GM19452 (cell line): ENCODE results near the gene IFNE.

Experiments
- ATAC-seq: cut with Tn5 transposase; IDR thresholded peaks from one replicate; pipeline ENCODE4 v1.9.1; 2021; ENCODE audit not compliant: unreplicated experiment

IFNE gene, protein sequence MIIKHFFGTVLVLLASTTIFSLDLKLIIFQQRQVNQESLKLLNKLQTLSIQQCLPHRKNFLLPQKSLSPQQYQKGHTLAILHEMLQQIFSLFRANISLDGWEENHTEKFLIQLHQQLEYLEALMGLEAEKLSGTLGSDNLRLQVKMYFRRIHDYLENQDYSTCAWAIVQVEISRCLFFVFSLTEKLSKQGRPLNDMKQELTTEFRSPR

DNA sequence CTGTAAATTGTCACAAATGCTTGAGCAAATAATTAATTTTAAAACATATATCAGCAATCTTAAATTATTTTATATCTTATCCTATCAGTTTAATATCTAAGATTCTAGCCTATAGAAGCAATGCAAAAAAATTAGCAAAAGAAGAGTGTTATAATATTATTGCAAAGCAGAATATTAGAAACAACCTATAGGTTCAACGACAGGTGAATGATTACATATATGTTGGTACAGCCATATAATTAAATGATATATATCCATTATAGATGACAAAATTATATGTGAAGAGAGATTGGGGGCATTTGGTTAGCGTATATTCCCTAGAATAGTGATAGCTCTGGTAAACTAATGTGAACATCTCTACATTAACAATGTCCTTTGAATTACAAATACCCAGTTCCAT is at the start of gene IFNE:
IFNE (minus strand) TSS at position 101 of the 400 bp plus-strand sequence. CDS start 619 bp downstream, outside the sequence.
- ATAC-seq: no peak

GRCh38 chr9:21528123-21528808 is 46.2 kb upstream of the IFNE start:
- no peak for ATAC-seq

GRCh38 chr9:21527579-21527978 is 45.5 kb upstream of the IFNE start:
- ATAC-seq: no peak

DNA sequence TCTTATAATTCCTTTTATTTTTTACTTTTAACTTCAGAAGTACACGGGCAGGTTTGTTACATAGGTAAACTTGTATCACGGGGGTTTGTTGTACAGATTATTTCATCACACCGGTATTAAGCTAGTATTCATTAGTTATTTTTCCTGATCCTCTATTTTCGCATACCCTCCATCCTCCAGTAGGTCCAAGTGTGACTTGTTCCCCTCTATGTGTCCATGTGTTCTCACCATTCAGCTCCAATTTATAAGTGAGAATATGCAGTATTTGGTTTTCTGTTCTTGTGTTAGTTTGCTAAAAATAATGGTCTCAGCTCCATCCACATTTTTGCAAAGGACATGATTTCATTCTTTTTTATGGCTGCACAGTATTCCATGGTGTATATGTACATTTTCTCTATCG is 43.1 kb upstream of the IFNE start:
- ATAC-seq: no peak

DNA sequence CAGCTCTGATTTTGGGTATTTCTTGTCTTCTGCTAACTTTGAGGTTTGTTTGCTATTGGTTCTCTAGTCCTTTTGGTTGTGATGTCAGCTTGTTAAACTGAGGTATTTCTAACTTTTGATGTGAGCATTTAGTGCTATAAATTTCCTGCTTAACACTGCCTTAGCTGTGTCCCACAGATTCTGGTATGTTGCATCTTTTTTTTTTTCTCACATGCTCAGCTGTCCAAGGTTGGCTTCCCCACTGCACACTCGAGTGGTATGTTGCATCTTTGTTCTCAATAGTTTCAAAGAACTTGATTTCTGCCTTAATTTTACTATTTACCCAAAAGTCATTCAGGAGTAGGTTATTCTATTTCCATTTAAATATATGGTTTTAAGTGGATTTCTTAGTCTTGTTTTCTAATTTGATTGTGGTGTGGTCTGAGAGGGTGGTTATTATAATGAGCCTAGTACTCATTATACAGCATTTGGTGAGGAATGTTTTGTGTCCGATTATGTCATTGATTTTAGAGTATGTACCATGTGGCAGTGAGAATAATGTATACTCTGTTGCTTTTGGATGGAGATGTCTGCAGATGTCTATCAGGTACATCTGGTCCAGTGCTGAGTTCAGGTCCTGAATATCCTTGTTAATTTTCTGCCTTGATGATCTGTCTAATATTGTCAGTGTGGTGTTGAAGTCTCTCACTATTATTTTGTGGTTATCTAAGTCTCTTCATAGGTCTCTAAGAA is 42.2 kb upstream of the IFNE start:
- no peak for ATAC-seq

GRCh38 chr9:21523021-21524014 is 41.2 kb upstream of the IFNE start:
- no peak for ATAC-seq

- no peak for ATAC-seq
Observed at GRCh38 chr9:21522348-21522747, 40.2 kb upstream of the IFNE start.

DNA sequence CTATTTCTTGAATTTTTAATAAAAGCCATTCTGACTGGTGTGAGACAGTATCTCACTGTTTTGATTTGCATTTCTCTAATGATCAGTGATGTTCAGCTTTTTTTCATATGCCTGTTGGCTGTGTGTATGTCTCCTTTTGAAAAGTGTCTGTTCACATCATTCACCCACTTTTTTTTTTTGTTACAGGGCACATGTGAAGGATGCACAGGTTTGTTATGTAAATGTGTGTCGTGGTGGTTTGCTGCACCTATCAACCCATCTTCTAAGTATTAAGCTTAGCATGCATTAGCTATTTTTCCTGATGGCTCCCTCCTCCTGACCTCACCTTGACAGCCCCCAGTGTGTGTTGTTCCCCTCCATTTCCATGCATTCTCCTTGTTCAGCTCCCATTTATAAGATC is 39.3 kb upstream of the IFNE start:
- ATAC-seq: no peak

GRCh38 chr9:21520501-21521228 is 38.6 kb upstream of the IFNE start:
- ATAC-seq: no peak

DNA sequence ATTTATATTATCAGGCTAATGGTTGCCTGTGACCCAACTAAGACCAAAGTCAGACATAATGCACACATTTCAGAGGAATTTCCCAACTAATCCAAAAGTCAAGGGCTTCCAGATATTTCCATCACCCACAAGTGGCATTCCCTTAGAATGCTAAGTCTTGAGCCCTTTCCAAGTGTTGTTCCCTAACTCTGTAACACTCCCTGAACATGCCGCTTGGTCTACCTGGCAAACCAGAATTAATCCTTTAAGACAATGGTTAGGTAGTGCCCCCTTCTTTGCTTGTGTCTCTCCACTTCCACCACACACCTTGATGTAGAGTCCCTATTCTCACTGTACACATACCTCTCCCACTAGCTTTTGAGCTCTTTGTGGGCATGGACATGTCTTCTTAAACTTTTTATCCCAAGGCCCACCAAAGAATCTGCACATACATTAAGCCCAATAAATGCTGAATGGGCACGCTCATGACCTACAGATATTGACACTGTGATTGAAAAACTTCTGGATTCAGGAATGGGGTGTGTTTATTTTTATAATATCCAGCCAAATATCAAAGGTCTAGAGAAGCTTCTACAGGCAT is 37.8 kb upstream of the IFNE start:
- ATAC-seq: no peak

- no peak for ATAC-seq
Observed at GRCh38 chr9:21516796-21517195, 34.7 kb upstream of the IFNE start.

DNA sequence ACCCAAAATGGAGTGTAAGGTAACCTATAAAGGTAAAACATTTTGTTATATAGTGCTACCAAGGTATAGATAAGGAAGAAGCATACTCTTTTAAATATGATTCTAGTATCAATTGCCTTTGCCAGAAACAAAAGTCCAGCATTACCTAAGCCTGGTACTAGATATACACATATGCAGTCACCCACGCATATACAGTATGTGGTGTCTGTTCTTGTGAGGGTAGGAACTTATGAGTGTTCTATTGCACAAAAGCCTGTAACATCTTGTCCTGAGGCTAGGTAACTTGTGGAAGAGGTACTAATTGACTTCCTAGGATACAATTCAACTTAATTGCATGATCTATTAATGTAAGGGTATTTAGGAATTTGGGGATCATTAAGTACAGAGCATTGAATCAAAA is 31.3 kb upstream of the IFNE start:
- no peak for ATAC-seq

- no peak for ATAC-seq
Observed at GRCh38 chr9:21510806-21511205, 28.7 kb upstream of the IFNE start.

DNA sequence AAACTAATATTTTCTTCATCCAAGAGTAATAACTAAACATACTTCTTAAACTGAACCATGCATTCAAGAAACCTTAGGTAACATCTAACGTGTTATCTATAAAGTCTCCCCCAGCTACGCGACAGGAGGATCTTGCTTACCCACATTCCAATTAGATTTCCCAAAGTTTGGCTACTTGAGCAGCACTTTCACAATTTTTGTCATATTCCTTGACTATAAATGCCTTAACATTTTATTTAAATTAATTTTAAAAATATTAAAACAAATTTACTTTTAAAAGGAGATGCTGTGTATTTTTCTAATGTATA is 25.3 kb upstream of the IFNE start:
- no peak for ATAC-seq

- no peak for ATAC-seq
Observed at GRCh38 chr9:21506626-21507482, 24.7 kb upstream of the IFNE start.

DNA sequence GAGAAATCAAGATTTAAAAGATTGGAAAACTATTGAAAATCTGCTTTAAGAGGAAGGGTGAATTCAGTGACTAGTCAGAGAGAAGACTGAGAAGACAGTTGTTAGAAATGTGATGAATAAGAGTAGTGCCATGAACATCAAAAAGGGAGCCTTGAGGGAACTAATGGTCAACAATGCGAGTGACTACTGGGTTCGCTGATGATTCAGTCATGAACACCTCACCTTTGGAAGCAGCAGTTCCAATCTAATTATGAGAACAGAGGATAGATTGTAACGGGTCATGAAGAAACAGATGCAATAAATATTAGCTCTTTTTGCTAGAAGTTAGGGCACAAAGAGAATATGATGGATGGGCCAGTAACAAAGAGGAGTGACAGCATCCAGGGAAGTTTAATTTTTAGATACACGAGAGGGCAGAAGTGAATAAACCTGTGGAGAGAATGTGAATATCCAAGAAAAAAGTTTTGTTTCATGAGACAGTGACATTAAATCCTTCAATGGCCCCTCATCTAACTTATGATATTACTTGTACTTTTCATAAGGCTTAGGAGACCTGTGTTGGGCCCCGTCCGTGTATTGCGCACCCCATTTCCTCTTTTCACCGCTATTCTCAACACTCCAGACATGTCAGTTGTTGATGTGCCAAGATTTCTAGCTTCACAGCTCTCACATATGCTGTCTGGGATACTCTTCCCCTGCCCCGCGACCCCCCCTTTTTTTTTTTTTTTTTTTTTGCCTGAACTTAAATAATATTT is 23.5 kb upstream of the IFNE start:
- ATAC-seq: no peak

DNA sequence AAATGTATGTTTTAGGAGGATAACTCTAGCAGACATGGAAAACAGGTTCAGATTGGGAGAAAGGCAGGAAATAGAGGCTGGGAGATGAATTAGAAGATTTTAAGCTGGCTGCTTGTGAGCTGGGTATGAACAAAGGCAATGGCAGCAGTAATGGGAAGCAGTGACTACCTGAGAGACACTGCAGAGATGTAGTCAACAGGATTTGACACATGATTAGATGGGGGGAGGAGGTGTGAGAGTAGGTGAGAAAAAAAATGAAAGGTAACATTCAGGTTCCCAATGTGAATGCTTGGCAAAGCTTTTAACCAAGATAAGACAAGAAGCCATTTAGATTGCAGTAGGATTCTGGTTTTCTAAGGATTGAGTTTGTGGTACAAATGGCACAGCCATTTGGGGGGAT is 22.8 kb upstream of the IFNE start:
- no peak for ATAC-seq

DNA sequence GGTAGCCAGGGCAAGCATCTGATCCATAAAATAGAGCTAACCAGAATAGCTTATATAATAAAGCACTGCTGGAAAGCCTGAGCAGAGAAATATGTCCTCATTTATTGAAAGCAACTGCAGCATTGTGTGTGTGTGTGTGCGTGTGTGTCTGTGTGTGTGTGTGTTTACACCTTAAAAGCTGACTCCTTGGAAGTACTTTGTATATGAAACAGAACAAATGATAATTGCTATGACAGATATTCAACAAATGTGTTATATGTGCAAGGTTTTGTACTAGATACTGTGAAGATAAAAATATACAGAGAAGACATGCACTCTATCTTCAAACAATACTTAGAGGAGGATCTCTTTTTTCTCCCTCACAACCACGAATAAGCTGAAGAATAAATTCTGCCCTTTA is 22.0 kb upstream of the IFNE start:
- ATAC-seq: no peak

- no peak for ATAC-seq
Observed at GRCh38 chr9:21502586-21502985, 20.5 kb upstream of the IFNE start.
